ENCODE data around the gene FER. TPM values are rescaled to one million over a fixed set of nuclear protein-coding genes. Genes with fewer than 3 reads are reported as not detected.

The FER gene
- total and polyA plus RNA-seq, 2 of the 8 experiments (the other 6 are each of a cell fraction or from before 2014, with no cell fraction given) = 1.3 to 15.8 TPM

DNA sequence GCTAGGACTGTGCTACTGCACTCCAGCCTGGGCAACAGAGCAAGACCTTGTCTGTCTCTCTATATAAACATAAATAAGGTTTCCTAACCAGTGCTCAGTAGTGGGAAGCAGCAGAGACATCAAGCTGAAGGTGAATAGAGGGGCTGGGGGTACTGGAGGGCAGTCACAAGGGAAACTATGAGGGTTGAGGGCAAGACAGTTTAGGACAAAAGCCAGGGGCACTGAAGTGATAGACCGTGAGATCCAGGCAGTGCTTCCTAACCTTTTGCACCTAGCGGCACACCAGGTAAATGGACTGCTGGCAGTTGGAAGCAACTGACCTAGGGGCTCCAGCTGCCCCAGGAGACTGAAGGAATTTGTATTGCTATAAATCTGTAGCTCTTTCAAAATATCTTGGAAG lies 483.6 kb downstream of the FER start:
- CTCF ChIA-PET (ENCODE audit: partially characterized antibody) = interaction anchor here (1.1 to 2.4 kb wide), 3 partner anchors 13 to 208 kb away, joined by 3 to 8 read pairs (median 7); no protein-coding TSS in a partner anchor

More for the DNA sequence above, 483.6 kb downstream of the FER start:
- H3K4me2 ChIP-seq (ENCODE audit: insufficient read depth in 1 of 2, low read depth in 2 of 2, low read length in 2 of 2) = no peak overlapping the region
- peaks cover 0 to 4% of the 10 kb centered on the region in 2 experiments; a peak in 1 of 4 replicates for H3K9me3 ChIP-seq (ENCODE audit: insufficient read depth in 2 of 2, low read depth in 1 of 2, low read length in 1 of 2)
- H4K5ac ChIP-seq (ENCODE audit: insufficient read length, low read depth, low read length) = no peak overlapping the region
- H2BK20ac ChIP-seq (ENCODE audit: low read length) = no peak overlapping the region
- H2AFZ ChIP-seq (ENCODE audit: low read length) = no peak overlapping the region
- no peak overlapping the region for H2AK5ac ChIP-seq (ENCODE audit: low read depth, low read length)
- no peak overlapping the region for H4K8ac ChIP-seq (ENCODE audit: extremely low read depth, insufficient read depth, low read length)
- no peaks in the 10 kb centered on the region for H3K79me2 ChIP-seq (ENCODE audit: control insufficient read depth in 1 of 2, insufficient read depth in 2 of 2, low read length in 2 of 2)
- DNase-seq (ENCODE audit: low read depth in 1 of 2, low spot score in 2 of 2) (no peak), FAIRE-seq (no peak)
- H3K23ac ChIP-seq (ENCODE audit: insufficient read length) = no peak overlapping the region
- H3K9ac ChIP-seq (replicated peaks in 1 of 4; ENCODE audit: extremely low read depth in 1 of 4, low read depth in 3 of 4, low read length in 3 of 4) = no peak overlapping the region
- H3K79me1 ChIP-seq (ENCODE audit: low read depth, low read length) = no peaks in the 10 kb centered on the region
- no peaks in the 10 kb centered on the region for H3K27me3 ChIP-seq (replicated peaks in 1 of 4; ENCODE audit: control insufficient read depth in 3 of 4, extremely low read depth in 1 of 4, insufficient read depth in 3 of 4, low read length in 3 of 4)
- no peak overlapping the region for H3K18ac ChIP-seq (ENCODE audit: extremely low read depth, low read length)
- H2BK120ac ChIP-seq (replicated peaks; ENCODE audit: low read depth, low read length) = no peak overlapping the region
- H2BK12ac ChIP-seq (ENCODE audit: low read depth, low read length) = no peak overlapping the region
- no peak overlapping the region for H4K91ac ChIP-seq (replicated peaks; ENCODE audit: insufficient read length, low read length)
- no peak overlapping the region for H2BK5ac ChIP-seq (ENCODE audit: low read depth, low read length)
- no peaks in the 10 kb centered on the region for H4K20me1 ChIP-seq (replicated peaks in 1 of 2; ENCODE audit: control insufficient read depth in 1 of 2, insufficient read depth in 2 of 2, low read length in 2 of 2)
- TF ChIP-seq, protein P1, sequence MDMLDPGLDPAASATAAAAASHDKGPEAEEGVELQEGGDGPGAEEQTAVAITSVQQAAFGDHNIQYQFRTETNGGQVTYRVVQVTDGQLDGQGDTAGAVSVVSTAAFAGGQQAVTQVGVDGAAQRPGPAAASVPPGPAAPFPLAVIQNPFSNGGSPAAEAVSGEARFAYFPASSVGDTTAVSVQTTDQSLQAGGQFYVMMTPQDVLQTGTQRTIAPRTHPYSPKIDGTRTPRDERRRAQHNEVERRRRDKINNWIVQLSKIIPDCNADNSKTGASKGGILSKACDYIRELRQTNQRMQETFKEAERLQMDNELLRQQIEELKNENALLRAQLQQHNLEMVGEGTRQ (IDR thresholded peaks at IDR 0.05; ENCODE audit: low read length) = no peak
- TF ChIP-seq TCF12 (IDR thresholded peaks at IDR 0.05; ENCODE audit: low read depth, low read length) = no peak
- H3K4ac ChIP-seq (replicated peaks; ENCODE audit: insufficient read length, low read depth, low read length) = no peak overlapping the region
- H3K4me3 ChIP-seq (ENCODE audit: extremely low read depth in 1 of 4, insufficient read depth in 2 of 4, low read depth in 3 of 4, low read length in 4 of 4) = no peak overlapping the region
- no peak overlapping the region for H3K27ac ChIP-seq (ENCODE audit: low read depth, low read length)
- no peak overlapping the region for H3K56ac ChIP-seq (replicated peaks; ENCODE audit: insufficient read length, low read depth, low read length)
- no peaks in the 10 kb centered on the region for H3K4me1 ChIP-seq (replicated peaks in 1 of 4; ENCODE audit: control insufficient read depth in 3 of 4, insufficient read depth in 4 of 4, low read length in 3 of 4)
- no peak overlapping the region for H3K14ac ChIP-seq (ENCODE audit: insufficient read length)
- WGBS, 2 experiments (ENCODE audit: extremely low coverage in 1 of 2, insufficient coverage in 1 of 2, insufficient read length in 1 of 2, insufficient replicate concordance in 2 of 2, low coverage in 1 of 2, low lambda C conversion rate in 2 of 2, missing lambda C conversion rate in 1 of 2) = 82% methylated on average over 2 of the region's 2 CpGs; no CpG with 5 or more reads in 1 of the 2 experiments
- 0 out of 2 replicates have a peak, but pooled peaks cover 1% of the 10 kb centered on the region for H3K23me2 ChIP-seq (ENCODE audit: low read depth, low read length)
- H2BK15ac ChIP-seq (ENCODE audit: low read length) = no peak overlapping the region
- POLR2A ChIA-PET (ENCODE audit: partially characterized antibody) = interaction anchor here (0.8 kb wide), 1 partner anchor 12 kb away, joined by 3 read pairs; no protein-coding TSS in a partner anchor
- H3K36me3 ChIP-seq (ENCODE audit: control insufficient read depth in 2 of 4, insufficient read depth in 4 of 4, low read length in 3 of 4) = no peaks in the 10 kb centered on the region
